HFF-Myc (cell line): Measurements from ENCODE around the gene FBXO28.

Source experiments
- DNase-seq: peaks from one replicate; pipeline ENCODE4 v3.0.0-alpha.2; 2011; ENCODE audit warnings: low read depth; ENCODE audit errors: extremely low read depth
- H3K4me3 ChIP-seq: replicated peaks from 2 replicates; pipeline ENCODE4 v1.5.1; 2011; ENCODE audit warnings: low read depth, mild to moderate bottlenecking, control low read depth, low read length
- TF ChIP-seq, protein P1 (sequence below): IDR thresholded peaks from 2 replicates; pipeline ENCODE4 v1.5.1; 2012; ENCODE audit warnings: mild to moderate bottlenecking, low read depth, low read length, control low read depth; ENCODE audit errors: missing control alignments

Gene FBXO28

DNA sequence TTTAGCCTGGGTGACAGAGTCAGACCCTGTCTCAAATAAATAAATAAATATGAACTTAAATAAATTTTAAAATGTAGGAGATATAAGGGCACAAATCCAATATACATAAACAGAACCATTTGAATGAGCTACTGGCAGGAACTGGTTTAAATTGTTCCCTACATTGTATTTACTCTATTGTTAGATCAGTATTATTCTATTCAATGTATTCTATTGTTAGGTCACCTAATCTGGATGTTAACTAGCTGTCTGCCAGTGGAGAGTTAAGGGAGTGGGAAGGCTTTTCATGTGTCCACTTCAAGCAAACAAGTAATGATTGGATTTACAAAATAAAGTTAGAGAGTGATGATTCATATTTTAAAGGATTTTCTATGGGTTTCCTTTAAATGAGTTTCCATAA, 4.9 kb upstream of the FBXO28 start:
- H3K4me3 ChIP-seq = no peak overlapping the region
- no peak for DNase-seq
- TF ChIP-seq, protein P1, sequence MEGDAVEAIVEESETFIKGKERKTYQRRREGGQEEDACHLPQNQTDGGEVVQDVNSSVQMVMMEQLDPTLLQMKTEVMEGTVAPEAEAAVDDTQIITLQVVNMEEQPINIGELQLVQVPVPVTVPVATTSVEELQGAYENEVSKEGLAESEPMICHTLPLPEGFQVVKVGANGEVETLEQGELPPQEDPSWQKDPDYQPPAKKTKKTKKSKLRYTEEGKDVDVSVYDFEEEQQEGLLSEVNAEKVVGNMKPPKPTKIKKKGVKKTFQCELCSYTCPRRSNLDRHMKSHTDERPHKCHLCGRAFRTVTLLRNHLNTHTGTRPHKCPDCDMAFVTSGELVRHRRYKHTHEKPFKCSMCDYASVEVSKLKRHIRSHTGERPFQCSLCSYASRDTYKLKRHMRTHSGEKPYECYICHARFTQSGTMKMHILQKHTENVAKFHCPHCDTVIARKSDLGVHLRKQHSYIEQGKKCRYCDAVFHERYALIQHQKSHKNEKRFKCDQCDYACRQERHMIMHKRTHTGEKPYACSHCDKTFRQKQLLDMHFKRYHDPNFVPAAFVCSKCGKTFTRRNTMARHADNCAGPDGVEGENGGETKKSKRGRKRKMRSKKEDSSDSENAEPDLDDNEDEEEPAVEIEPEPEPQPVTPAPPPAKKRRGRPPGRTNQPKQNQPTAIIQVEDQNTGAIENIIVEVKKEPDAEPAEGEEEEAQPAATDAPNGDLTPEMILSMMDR = no peak

DNA sequence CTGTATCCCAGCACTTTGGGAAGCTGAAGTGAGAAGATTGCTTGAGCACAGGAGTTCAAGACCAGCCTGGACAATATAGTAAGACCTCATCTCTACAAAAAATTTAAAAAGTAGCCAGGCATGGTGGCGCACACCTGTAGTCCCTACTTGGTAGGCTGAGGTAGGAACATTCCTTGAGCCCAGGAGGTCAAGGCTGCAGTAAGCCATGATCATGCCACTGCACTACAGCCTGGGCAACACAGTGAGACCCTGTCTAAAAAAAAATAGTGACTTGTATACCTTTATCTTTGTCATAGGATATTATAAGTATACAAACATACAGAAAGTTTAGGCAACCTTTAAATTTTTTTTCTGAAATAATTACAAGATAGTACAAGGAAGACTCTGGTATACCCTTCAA, 3.9 kb upstream of the FBXO28 start:
- TF ChIP-seq, protein P1 = no peak
- DNase-seq = no peak
- no peak overlapping the region for H3K4me3 ChIP-seq

DNA sequence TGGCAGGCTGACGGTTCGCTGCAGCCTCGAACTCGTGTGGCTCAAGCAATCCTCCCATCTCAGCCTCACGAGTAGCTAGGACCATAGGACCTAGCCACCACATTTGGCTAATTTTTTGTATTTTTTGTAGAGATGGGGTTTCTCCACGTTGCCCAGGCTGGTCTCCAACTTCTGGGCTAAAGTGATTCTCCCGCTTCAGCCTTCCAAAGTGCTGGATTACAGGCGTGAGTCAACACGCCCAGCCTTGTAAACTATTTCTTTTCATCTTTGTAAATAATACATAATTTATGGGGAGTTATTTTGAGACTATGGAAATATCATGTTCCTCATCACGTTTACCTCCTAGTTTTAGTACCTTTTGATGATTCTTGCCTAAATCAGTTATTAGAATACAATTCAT, 906 bp upstream of the FBXO28 start:
- no peak overlapping the region for H3K4me3 ChIP-seq
- TF ChIP-seq, protein P1 = no peak
- DNase-seq = no peak

DNA sequence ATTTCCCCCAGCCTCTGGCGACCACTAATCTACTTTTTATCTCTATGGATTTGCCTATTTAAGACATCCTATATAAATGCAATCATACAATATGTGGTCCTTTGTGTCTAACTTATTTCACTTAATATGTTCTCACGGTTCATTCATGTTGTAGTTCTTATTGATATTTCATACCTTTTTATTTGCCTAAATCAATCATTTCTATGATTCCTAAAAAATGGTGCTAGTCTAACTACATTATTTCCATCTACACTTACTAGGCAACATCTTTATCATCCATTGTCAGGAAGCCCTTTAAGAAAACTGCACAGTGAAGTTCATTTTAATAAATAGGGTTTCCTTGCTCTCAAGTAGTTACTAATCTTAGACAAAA, 380 bp upstream of the FBXO28 start:
- H3K4me3 ChIP-seq = peak overlapping the region; percentile 97
- TF ChIP-seq, protein P1 = no peak
- DNase-seq = no peak

DNA sequence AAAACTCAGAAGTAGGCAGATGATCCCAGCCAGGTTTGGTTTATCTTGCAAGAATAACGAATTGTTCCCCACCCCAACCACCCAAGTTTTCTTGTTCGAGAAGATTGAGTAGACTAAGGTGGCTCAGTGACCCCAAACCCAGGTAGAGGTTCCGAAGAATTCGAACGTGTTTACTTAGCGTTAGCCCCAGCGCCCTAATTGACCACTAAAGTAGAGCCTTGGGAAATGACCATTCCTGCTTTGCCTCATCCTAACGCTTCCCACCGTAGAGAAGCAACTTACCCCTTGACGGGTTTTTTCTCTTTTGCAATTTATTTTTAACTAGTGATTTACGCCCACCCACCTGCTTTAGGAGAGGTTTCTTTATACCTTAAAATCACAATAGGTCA, 870 bp downstream of the FBXO28 start:
- no peak for DNase-seq
- H3K4me3 ChIP-seq = peak overlapping the region; percentile 97
- TF ChIP-seq, protein P1 = no peak

DNA sequence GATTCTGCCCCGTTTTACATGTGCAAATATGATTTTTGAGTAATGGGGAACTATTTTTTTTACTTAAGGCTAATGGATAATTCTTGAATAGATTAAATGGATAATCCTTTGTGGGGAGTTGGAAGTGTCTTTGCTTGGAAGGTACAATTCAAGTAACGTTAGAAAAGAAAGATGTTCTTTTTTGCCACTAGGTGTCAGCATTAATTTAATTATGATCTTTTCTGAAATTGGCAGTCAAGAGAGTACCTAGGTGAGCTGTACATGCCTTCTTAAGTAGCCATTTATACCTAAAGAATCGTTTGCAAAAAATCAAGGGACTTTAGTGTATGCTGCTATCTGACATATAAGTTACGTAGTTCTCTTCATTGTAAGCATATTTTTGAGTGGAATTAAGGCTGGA, 2.2 kb downstream of the FBXO28 start:
- peak overlapping the region; percentile 97 for H3K4me3 ChIP-seq
- TF ChIP-seq, protein P1 = peak; percentile 14
- no peak for DNase-seq

DNA sequence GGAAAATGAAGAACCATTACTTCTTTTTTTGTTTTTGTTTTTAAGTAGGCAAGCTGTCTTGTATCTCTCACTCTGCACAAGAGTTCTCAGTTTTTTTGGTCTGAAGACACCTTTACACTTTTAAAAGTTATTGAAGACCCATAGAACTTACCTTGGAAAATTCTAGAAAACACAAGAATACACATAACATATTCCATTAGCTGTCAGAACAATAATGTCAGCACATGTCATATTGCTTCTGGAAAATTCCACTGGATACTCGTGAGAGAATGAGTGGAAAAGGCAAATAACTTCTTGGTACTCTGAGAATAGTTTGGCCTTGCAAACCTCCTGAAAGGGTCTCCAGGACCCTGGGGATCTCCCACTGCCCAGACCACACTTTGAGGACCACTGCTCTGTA, 4.8 kb downstream of the FBXO28 start:
- DNase-seq = no peak
- TF ChIP-seq, protein P1 = no peak

More for the DNA sequence above, 4.8 kb downstream of the FBXO28 start:
- H3K4me3 ChIP-seq = no peak overlapping the region
